HCT116 (cell line): ENCODE results near the gene PTX4. TPM values are rescaled to one million over a fixed set of nuclear protein-coding genes. Genes with fewer than 3 reads are reported as not detected.

ENCODE experiments used
- ATAC-seq: fragments of 200-7000 bp; cut with Tn5 transposase; 2 replicates; pipeline ENCODE4 v1.9.1; 2020; ENCODE audit warnings: mild to moderate bottlenecking, moderate library complexity
- BruUV-seq: library from RNA; stranded (reverse); fragments of 400-500 nt; replicated peaks from 2 replicates; lab custom pipeline; 2021; lab: Mats Ljungman, UMichigan
- CTCF ChIA-PET: fragments of 300-600 bp; sonication (Branson Sonifier 250); formaldehyde crosslinking; loops from one replicate; lab custom pipeline; 2021; ENCODE audit warnings: antibody characterized with exemption; lab: Charles Lee
- POLR2A ChIA-PET: fragments of 300-600, 350-600 bp; sonication (Branson Sonifier 250); formaldehyde crosslinking; loops from one replicate; lab custom pipeline; 2021; ENCODE audit warnings: antibody characterized with exemption; lab: Charles Lee
- RAD21 ChIA-PET, 2 experiments: fragments of 300-600 bp; sonication (Branson Sonifier 250); formaldehyde crosslinking; loops; one replicate each; lab custom pipeline; 2023; ENCODE audit warnings: low total read pairs in 2 of 2; ENCODE audit not compliant: uncharacterized antibody in 2 of 2, unreplicated experiment in 2 of 2, low non-redundant PET in 1 of 2; lab: Charles Lee
- DNase-seq: peaks from one replicate; pipeline ENCODE4 v3.0.0-alpha.2; 2010; ENCODE audit warnings: low read depth, low spot score
- H2AFZ ChIP-seq: fragments of 200-600 bp; shearing (Covaris generic), sonication (generic); 2 replicates; pipeline ENCODE4 v1.6.1; 2017; ENCODE audit warnings: low read depth, mixed run types, mixed read lengths, antibody characterized with exemption, low read length; ENCODE audit not compliant: poor library complexity, severe bottlenecking
- H3K27ac ChIP-seq: 2 replicates; pipeline ENCODE4 v1.5.1; 2012; ENCODE audit warnings: low read depth, low read length
- H3K27me3 ChIP-seq: fragments of 200-600 bp; sonication (generic); 2 replicates; pipeline ENCODE4 v1.6.1; 2016; ENCODE audit warnings: mixed run types, low read length, mixed read lengths; ENCODE audit not compliant: insufficient read depth
- H3K36me3 ChIP-seq, 2 experiments: fragments of 200-500 bp in 1 of 2; fragments of 200-600 bp in 1 of 2; sonication (Bioruptor generic) in 1 of 2; sonication (generic) in 1 of 2; 2 replicates each; pipeline versions ENCODE4 v1.5.1 to v1.6.1; 2014 to 2016; ENCODE audit warnings: low read length in 2 of 2, inconsistent platforms in 1 of 2, mixed read lengths in 1 of 2, mixed run types in 1 of 2; ENCODE audit not compliant: insufficient read depth in 2 of 2, control insufficient read depth in 1 of 2
- H3K4me1 ChIP-seq, 2 experiments: fragments of 200-600 bp in 1 of 2; sonication (generic) in 1 of 2; 2 replicates each; pipeline versions ENCODE4 v1.5.1 to v1.6.1; 2012 to 2017; ENCODE audit warnings: low read length in 2 of 2, inconsistent platforms in 1 of 2, mild to moderate bottlenecking in 1 of 2, mixed read lengths in 1 of 2, mixed run types in 1 of 2, moderate library complexity in 1 of 2; ENCODE audit not compliant: insufficient read depth in 2 of 2, control insufficient read depth in 1 of 2
- H3K4me2 ChIP-seq: fragments of 200-600 bp; sonication (generic); 2 replicates; pipeline ENCODE4 v1.6.1; 2017; ENCODE audit warnings: mixed run types, low read length, mixed read lengths
- H3K4me3 ChIP-seq, 2 experiments: fragments of 200-600 bp in 1 of 2; sonication (generic) in 1 of 2; replicated peaks in 1 of 2; 2 replicates each; pipeline ENCODE4 v1.5.1; 2011 to 2016; ENCODE audit warnings: low read length in 2 of 2, control low read depth in 1 of 2, low read depth in 1 of 2, mild to moderate bottlenecking in 1 of 2, mixed read lengths in 1 of 2, mixed run types in 1 of 2
- H3K79me2 ChIP-seq: fragments of 200-600 bp; sonication (generic); 2 replicates; pipeline ENCODE4 v1.6.1; 2017; ENCODE audit warnings: mild to moderate bottlenecking, mixed run types, low read length, moderate library complexity, mixed read lengths; ENCODE audit not compliant: insufficient read depth
- H3K9ac ChIP-seq: fragments of 200-600 bp; sonication (generic); 2 replicates; pipeline ENCODE4 v1.6.1; 2016; ENCODE audit warnings: low read length, mixed read lengths
- H3K9me2 ChIP-seq: fragments of 200-600 bp; sonication (generic), shearing (Covaris generic); 2 replicates; pipeline ENCODE4 v1.6.1; 2017; ENCODE audit warnings: mixed run types, mild to moderate bottlenecking, moderate library complexity; ENCODE audit not compliant: insufficient read depth
- H3K9me3 ChIP-seq, 2 experiments: fragments of 200-500 bp in 1 of 2; fragments of 200-600 bp in 1 of 2; sonication (Bioruptor generic) in 1 of 2; sonication (generic) in 1 of 2; 2 replicates each; pipeline ENCODE4 v1.6.1; 2014 to 2017; ENCODE audit warnings: low read length in 2 of 2, mixed read lengths in 2 of 2, inconsistent platforms in 1 of 2, low read depth in 1 of 2, mild to moderate bottlenecking in 1 of 2, mixed run types in 1 of 2, moderate library complexity in 1 of 2; ENCODE audit not compliant: control insufficient read depth in 1 of 2, insufficient read depth in 1 of 2
- H4K20me1 ChIP-seq: fragments of 200-600 bp; sonication (generic), shearing (Covaris generic); 2 replicates; pipeline ENCODE4 v1.6.1; 2017; ENCODE audit warnings: mixed run types, mild to moderate bottlenecking, moderate library complexity; ENCODE audit not compliant: insufficient read depth
- ATF3 ChIP-seq: IDR thresholded peaks from 2 replicates; pipeline ENCODE4 v1.6.1; 2012
- CTCF ChIP-seq, 3 experiments: fragments of 200-600 bp in 1 of 3; sonication (generic) in 1 of 3; IDR thresholded peaks in 2 of 3; conservative IDR thresholded peaks in 1 of 3; 2 replicates each; pipeline ENCODE4 v1.5.1; 2012 to 2017; ENCODE audit warnings: low read depth in 2 of 3, low read length in 2 of 3, antibody characterized with exemption in 1 of 3, borderline replicate concordance in 1 of 3, control low read depth in 1 of 3, mild to moderate bottlenecking in 1 of 3, mixed read lengths in 1 of 3, mixed run types in 1 of 3, moderate library complexity in 1 of 3; ENCODE audit not compliant: insufficient read depth in 1 of 3
- EGR1 ChIP-seq: IDR thresholded peaks from 2 replicates; pipeline ENCODE4 v1.6.1; 2012; ENCODE audit warnings: low read depth
- EZH2 ChIP-seq: fragments of 200-600 bp; sonication (generic); IDR thresholded peaks from 2 replicates; pipeline ENCODE4 v1.6.1; 2017; ENCODE audit warnings: antibody characterized with exemption, mixed run types
- EZH2phosphoT487 ChIP-seq: fragments of 200-600 bp; IDR thresholded peaks from 2 replicates; pipeline ENCODE4 v1.6.1; 2018; ENCODE audit warnings: antibody characterized with exemption, borderline replicate concordance
- FOSL1 ChIP-seq: IDR thresholded peaks from 2 replicates; pipeline ENCODE4 v1.6.1; 2012; ENCODE audit warnings: low read depth
- JUND ChIP-seq: IDR thresholded peaks from 2 replicates; pipeline ENCODE4 v1.6.1; 2012
- POLR2A ChIP-seq: IDR thresholded peaks from 2 replicates; pipeline ENCODE4 v1.7.0; 2011; ENCODE audit warnings: borderline replicate concordance; ENCODE audit not compliant: insufficient read depth, insufficient read length; ENCODE audit errors: extremely low read depth
- POLR2AphosphoS5 ChIP-seq: IDR thresholded peaks from 2 replicates; pipeline ENCODE4 v1.6.1; 2011; ENCODE audit warnings: mild to moderate bottlenecking, low read depth, low read length, moderate library complexity
- SP1 ChIP-seq: IDR thresholded peaks from 2 replicates; pipeline ENCODE4 v1.6.1; 2012; ENCODE audit warnings: low read depth
- SRF ChIP-seq: IDR thresholded peaks from 2 replicates; pipeline ENCODE4 v1.6.1; 2012; ENCODE audit warnings: low read depth
- TCF7L2 ChIP-seq: IDR thresholded peaks from 2 replicates; pipeline ENCODE4 v1.7.0; 2011; ENCODE audit warnings: borderline replicate concordance, inconsistent platforms; ENCODE audit not compliant: insufficient read depth, insufficient read length; ENCODE audit errors: extremely low read depth
- ZBTB33 ChIP-seq: IDR thresholded peaks from 2 replicates; pipeline ENCODE4 v1.6.1; 2011; ENCODE audit warnings: mild to moderate bottlenecking, low read length, moderate library complexity; ENCODE audit not compliant: insufficient replicate concordance; ENCODE audit errors: extremely low read depth
- ZFX ChIP-seq: fragments of 450-650 bp; IDR thresholded peaks from 2 replicates; pipeline ENCODE4 v1.6.1; 2017
- ZNF274 ChIP-seq: fragments of 200-500 bp; sonication (Bioruptor generic); IDR thresholded peaks from 2 replicates; pipeline ENCODE4 v1.6.1; 2014; ENCODE audit warnings: mild to moderate bottlenecking, low read depth, low read length, inconsistent platforms
- intact Hi-C: fragments of 100-400 bp; cut with micrococcal nuclease; formaldehyde crosslinking; loops from 2 replicates; pipeline ENCODE4 v1.10.0; 2022
- total RNA-seq: library from RNA; stranded (reverse); gene quantifications from one replicate; pipeline ENCODE4 v1.2.1, GENCODE V29; 2021; ENCODE audit not compliant: unreplicated experiment
- TF ChIP-seq, protein P1 (sequence below): IDR thresholded peaks from 2 replicates; pipeline ENCODE4 v1.6.1; 2012; ENCODE audit warnings: low read depth

PTX4 gene
- total RNA-seq, 1 experiment from 2014 or later: not detected

DNA sequence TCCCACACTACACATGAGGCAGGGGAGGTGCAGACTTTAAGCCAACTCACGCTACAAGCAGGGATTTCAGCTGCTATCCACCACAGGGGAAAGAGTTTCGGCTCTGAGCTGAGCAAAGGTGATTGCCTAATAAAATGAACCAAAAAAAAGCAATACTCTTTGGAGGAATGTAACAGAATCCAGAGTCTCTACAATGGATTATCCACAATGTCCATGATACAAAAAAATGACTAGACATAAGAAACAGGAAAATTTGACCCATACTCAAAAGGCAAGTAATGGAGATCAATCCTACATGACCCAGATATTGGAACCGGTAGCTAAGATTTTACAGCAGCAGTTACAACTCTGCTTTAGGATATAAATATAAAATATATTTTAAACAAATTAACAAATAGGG, 25.8 kb upstream of the PTX4 start:
- no peak for DNase-seq
- H3K4me3 ChIP-seq: no peak overlapping the region
- no peak overlapping the region for H3K9ac ChIP-seq
- BruUV-seq: no TSS peak
- TF ChIP-seq EZH2phosphoT487: no peak
- TF ChIP-seq, protein P1, sequence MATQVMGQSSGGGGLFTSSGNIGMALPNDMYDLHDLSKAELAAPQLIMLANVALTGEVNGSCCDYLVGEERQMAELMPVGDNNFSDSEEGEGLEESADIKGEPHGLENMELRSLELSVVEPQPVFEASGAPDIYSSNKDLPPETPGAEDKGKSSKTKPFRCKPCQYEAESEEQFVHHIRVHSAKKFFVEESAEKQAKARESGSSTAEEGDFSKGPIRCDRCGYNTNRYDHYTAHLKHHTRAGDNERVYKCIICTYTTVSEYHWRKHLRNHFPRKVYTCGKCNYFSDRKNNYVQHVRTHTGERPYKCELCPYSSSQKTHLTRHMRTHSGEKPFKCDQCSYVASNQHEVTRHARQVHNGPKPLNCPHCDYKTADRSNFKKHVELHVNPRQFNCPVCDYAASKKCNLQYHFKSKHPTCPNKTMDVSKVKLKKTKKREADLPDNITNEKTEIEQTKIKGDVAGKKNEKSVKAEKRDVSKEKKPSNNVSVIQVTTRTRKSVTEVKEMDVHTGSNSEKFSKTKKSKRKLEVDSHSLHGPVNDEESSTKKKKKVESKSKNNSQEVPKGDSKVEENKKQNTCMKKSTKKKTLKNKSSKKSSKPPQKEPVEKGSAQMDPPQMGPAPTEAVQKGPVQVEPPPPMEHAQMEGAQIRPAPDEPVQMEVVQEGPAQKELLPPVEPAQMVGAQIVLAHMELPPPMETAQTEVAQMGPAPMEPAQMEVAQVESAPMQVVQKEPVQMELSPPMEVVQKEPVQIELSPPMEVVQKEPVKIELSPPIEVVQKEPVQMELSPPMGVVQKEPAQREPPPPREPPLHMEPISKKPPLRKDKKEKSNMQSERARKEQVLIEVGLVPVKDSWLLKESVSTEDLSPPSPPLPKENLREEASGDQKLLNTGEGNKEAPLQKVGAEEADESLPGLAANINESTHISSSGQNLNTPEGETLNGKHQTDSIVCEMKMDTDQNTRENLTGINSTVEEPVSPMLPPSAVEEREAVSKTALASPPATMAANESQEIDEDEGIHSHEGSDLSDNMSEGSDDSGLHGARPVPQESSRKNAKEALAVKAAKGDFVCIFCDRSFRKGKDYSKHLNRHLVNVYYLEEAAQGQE: no peak
- TF ChIP-seq POLR2AphosphoS5: no peak
- TF ChIP-seq ATF3: no peak
- TF ChIP-seq JUND: no peak
- no peak for TF ChIP-seq ZBTB33
- TF ChIP-seq EGR1: no peak
- TF ChIP-seq ZFX: no peak
- TF ChIP-seq SRF: no peak
- no peak for TF ChIP-seq CTCF (IDR thresholded peaks at IDR 0.05 in 2 of 3, conservative IDR thresholded peaks at IDR 0.05 in 1 of 3; ENCODE audit: borderline replicate concordance in 1 of 3, insufficient read depth in 1 of 3, low read depth in 2 of 3, low read length in 2 of 3)
- TF ChIP-seq SP1: no peak
- TF ChIP-seq TCF7L2: no peak
- TF ChIP-seq FOSL1: no peak
- TF ChIP-seq EZH2: no peak
- no peak for TF ChIP-seq POLR2A
- TF ChIP-seq ZNF274: no peak
- H2AFZ ChIP-seq: no peak overlapping the region
- no peaks in the 10 kb centered on the region for H3K79me2 ChIP-seq
- ATAC-seq: no peak
- H3K9me2 ChIP-seq: no peaks in the 10 kb centered on the region
- H4K20me1 ChIP-seq: no peaks in the 10 kb centered on the region
- intact Hi-C loops: no loop called here
- H3K36me3 ChIP-seq: no peaks in the 10 kb centered on the region
- no peaks in the 10 kb centered on the region for H3K4me1 ChIP-seq
- H3K4me2 ChIP-seq: no peak overlapping the region
- H3K9me3 ChIP-seq: no peaks in the 10 kb centered on the region
- ChIA-PET CTCF (no interaction called here), RAD21 (no interaction called here), POLR2A (no interaction called here)
- H3K27ac ChIP-seq: no peak overlapping the region
- no peaks in the 10 kb centered on the region for H3K27me3 ChIP-seq
